GM18870 (cell line): Measurements from ENCODE around the gene NR2C2.
"Not testable (repeated sequence)": the region's sequence is repeated elsewhere in the genome, so short reads cannot be mapped to it uniquely, and the experiment has no call there.

Experiments used
- ATAC-seq: cut with Tn5 transposase; IDR thresholded peaks from one replicate; pipeline ENCODE4 v1.9.1; 2021; ENCODE audit warnings: moderate library complexity; ENCODE audit not compliant: unreplicated experiment

NR2C2 gene

DNA sequence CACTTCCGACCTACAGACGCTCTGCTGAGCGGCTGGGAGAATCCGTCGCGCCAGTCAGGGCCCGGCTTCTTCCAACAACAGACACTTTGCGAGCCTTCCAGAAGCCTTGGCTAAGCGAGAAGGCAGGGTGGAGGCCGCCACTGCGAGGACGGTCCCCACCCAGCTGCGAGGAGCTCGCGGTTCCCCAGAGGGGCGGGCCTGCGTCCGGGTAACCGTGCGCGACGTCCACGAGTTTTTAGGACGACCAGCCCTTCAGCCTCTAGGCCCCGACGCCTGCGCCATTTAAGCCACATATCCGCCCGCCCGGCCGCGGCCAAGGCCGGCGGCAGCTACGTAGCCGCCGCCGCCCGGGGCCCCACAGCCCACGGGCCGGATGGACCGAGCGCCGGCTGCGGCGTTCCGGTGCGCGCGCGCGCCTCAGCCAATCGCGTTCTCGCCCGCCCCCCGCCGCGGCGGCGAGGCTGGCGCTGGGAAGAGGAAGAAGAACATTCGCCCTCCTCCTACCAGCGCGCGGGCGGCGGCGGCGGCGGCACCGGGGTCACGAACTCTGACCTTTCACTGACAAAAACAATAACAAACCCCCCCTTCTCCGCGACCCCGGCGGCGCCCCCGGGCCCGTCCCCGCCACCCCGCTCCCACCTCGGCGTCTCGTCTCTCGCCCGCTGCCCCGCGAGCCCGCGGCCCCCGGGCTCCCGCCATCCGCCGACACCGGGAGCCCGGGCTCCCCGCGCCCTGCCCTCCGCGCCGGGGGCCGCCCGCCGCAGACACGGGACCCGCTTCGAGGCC, at the start of gene NR2C2:
Gene NR2C2, plus strand, starts transcription at position 484 of the 786 bp plus-strand sequence. CDS start 56,332 bp downstream, outside the sequence.
- peak; percentile 38 for ATAC-seq

DNA sequence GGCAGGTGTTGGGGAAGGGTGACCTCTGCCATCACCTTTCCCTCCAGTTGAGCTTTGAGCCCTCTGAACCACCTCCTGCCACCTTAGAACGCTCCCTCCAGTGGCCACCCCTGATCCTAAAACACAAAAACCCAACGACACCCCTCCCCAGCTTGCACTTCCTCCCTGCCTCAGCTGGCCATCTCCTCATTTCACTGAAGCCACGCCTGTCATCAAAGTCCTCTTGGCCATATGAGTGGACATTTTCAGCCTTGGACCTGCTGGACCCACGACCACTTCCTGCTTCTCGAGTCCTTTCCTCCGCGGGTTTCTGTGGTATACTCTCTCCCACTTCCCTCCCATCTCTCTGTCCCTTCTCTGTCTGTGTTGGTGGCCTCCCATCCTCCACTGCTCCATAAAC, 48.5 kb upstream of the NR2C2 start:
- ATAC-seq: no peak

DNA sequence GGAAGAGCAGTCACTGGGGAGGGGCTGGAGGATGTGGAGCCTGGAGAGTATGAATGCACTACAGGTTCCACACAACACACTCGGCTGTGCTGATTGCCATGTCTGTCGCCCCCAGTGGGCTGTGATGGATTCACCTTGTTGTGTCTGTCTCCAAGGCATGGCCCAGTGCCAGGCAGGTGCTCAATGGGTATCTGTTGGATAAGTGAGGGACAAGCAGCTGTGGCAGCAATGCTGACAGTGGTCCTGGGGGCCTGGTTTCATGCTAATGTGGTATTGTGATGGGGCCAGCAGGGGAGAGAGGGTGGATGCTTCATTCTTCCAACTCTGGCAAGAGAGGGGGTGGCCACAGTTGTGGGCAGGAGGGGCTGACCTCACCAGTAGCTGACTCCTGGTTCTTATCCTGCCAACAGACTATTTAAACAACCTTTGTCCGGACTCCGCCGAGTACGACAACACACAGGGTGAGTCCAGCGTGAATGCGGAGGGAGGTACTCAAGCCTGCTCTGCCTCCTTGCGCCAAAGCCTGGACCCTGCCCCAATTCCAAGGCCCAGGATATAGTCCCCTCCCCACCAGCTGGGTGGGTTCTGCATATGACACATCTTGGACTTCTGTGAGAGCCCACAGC, 47.3 kb upstream of the NR2C2 start:
- no peak for ATAC-seq

DNA sequence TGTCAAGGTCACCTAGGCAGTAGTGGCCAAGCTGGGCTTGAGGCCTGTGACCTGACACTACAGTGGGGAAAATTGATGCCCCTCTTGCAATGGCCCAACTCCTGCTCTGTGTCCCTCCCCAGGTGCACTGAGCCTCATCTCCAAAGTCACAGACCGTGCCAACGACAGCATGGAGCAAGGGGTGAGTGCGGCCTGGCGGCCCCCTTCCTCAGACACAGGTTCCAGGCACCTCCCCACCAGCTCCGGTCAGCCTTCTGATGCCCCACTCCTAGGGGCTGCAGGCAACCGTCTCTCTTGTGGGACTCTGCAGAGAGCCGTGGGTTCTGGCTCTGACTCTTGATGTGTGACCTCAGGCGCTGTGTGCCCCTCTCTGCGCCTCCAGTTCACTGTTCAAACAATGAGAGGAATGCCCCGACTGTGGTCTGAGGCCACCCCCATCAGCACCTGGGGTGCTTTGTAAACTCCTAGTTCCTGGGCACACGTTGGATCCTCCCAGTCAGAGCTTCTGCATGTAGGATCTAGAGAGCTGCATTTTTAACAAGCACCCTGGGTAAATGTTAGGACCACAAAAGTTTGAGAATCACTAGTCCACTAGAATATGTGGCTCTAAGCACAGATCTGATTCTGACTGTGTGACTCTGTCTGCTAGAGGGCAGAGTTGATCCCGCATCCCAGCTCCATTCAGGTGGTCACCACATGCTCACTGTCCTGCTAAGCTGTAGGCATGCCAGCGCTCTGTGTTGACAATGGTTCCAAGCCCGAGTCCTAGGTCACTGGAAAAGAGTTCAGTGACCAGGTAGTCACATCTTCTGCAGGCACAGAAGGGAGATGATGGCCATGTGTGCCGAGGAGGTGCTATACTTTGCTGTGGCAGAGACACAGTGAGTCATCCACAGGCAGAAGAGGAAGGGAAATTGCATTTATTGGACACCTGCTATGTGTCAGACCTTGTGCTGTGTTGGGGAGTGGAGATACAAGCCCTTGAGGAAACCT, 46.2 kb upstream of the NR2C2 start:
- no peak for ATAC-seq

DNA sequence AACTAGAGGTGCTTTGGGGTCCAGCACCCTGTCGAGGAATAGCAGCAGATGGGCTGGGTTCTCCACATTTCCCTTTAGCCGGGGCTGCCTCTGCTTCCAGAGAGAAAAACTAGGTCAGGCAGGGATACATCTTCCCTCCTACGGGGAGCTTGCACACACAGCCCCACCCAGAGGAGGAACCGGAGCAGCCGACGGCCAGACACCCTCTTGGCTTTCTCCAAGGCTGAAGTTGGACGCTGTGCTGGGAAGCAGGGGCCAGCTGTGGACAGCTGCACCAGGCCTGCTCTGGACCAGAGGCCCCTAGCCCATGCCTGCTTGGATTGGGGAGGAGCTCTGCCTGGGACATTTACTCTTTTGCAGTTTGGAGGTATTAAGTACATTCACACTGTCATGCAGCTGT, 44.7 kb upstream of the NR2C2 start:
- ATAC-seq: no peak

DNA sequence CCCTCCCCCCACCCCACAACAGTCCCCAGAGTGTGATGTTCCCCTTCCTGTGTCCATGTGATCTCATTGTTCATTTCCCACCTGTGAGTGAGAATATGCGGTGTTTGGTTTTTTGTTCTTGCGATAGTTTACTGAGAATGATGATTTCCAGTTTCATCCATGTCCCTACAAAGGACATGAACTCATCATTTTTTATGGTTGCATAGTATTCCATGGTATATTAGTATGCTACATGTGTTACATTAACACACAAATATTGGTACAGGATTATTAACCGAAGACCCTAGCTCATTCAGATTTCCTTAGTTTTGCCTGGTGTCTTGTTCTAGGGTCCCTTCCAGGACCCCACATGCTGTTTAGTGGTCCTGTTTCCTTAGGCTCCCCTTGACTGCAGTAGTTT, 43.9 kb upstream of the NR2C2 start:
- not testable (repeated sequence) for ATAC-seq

DNA sequence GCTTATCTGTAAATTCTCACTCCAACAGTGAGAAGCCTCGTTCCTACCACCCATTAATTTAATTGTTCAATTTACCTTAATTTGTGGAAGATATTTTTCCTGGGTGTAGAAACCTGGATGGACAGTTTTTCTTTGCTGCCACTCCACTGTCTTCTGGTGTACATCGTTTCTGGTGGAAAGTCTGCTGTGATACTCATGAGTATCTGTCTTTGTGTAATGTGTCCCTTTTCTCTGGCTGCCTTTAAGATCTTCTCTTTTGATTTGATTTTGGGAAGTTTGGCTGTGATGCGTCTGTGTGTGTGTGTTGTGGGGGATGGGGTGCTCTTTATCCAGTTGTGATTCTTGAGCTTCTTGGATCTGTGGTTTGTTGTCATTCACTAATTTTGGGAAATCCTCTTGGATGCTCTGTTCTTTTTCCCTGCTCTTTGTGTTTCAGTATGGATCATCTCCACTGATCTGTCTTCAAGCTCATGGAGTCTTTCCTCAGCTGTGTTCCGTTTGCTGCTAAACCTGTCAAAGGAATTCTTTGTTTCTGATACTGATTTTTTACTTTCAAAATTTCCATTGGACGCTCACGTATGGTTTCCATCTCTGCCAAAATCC, 42.2 kb upstream of the NR2C2 start:
- ATAC-seq: no peak

DNA sequence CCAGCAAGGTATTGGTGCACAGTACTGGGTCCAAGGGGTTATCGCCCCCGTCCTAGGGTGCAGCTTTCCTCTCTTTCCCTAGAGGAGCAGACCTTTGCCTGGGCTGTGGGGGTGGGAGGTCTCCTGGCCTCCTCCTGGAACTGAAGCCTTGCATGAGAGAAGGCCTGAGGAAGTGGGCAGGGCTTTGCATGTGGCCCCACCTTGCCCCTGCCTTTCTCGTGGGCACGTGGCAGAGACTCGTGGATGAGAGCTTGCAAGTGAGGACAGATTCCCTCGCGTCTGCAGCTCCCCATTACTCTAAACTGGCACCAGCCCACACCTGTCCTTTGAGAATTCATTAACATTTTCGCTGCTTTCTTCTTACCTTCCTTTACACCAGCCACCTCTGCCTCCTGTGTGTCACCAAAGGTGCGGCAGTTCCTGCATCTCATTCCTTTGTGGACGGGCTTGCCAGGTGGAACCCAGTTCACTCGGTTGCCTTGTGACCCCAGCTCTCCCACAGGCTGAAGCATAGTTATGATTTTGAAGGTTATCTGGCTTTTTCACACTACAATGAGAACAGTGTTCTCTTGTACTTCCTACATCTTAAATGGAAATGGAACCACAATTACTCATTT, 40.9 kb upstream of the NR2C2 start:
- no peak for ATAC-seq

DNA sequence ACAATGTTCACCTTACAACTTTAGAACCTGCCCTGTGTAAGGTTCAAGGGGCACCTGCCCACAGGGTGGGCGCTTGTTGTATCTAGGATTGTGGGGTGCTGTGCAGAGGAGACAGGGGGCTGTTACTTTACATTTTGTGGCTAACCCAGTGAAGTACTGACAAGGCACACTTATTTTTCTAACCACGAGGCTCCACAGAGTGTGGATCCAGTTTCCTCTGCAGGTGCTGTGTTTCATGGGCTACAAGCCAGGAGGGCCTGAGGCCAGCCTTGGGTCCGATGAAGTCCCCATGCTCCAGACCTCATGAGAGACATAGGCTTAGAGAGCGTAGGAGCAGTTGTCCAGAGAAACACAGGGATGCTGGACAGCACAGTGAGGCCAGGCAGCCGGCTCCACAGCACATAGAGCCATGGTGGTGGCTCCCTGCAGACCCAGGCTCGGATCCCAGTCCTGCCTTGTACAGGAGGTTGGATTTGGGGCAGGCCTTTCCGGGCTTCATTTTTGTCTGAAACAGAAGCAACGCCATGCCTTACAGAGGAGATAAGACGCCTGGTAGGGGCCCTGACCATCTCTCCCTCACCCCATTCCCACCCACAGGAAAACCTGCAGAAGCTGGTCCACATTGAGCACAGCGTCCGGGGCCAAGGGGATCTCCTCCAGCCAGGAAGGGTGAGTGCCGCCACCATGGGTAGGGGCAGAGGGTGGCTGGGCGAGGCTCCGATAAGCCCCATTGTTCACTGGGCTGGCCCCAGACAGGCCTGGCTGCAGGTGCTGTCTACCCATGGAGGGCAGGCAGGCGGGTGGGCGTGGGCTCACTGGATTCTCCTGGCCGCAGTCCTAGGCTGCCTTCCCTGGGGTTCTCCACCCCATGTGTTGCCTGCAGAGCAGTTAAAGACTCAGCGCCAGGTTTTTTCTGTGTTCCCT, 40.1 kb upstream of the NR2C2 start:
- ATAC-seq: no peak

DNA sequence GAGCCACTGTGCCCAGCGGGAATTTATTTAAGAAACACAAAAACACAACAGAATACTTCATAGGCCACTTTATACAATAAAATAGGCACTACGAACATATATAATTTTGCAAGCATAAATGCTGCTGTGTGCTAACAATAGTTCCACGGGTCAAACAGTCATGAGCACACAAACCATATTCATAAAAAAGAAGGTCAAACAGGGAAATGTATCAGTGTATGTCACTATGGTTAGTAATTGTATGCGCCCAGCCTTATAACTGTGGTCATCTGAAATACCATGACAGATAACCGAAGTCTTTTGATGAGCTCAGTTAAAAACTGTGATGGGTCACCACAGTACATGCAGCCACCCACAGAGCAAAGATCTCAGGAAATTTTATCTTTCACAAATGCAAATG, 38.1 kb upstream of the NR2C2 start:
- no peak for ATAC-seq

DNA sequence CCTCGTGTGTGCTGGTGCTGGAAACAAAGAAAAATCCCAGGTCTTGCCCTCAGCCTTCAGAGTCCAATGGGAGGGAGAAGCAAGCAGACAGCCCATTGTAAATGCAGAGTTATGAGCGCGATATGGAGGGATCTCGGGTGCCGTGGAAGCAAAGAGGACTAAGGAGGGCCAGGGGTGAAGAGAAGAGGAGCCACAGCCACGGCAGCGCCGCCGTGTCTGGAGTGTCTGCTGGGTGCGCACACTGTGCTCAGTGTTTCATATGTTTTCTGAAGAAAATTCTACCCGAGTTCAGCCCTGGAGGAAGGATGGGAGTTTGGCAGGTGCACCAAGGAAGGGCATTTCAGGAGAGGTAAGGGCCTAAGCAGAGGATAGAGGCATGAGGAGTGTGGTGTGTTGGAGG, 35.7 kb upstream of the NR2C2 start:
- no peak for ATAC-seq

DNA sequence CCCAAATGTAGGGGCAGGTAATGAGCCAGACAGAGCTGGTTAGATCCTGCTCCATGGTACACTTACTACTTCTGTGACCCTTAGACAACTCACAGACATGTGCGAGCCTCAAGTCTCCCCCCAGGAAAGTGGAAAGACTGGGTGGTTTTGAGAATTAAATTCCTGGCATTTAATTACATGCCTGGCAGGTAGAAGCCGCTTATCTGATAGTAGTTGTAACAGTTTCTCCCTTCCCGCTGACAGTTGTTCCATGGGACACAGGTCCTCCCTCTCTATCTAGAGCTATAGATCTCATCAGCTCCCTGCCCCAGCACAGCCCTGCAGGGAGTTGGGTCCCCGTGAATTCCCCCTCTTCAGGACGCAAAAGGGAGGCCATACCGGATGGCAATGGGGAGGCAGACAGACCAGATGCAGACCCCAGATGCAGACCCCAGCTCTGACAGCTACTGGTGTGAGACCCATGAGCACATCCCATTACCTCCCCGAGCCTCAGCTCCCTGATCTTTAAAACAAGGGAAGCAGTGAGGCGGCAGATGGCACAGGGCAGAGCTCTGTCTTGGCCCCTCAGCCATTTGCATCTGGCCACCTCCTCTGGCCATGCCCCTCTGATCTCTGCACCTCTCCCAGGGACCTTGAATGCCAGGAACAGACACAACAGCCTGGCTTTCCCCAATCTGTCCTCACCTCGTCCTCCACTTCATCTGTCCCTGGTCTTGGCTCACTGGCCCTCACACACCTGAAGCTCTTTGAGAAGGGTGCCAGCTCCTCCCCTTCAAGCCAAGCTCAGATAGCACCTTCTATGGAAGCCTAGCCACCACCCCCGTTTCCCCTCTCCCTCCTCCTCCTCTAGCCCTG, 34.1 kb upstream of the NR2C2 start:
- ATAC-seq: no peak

DNA sequence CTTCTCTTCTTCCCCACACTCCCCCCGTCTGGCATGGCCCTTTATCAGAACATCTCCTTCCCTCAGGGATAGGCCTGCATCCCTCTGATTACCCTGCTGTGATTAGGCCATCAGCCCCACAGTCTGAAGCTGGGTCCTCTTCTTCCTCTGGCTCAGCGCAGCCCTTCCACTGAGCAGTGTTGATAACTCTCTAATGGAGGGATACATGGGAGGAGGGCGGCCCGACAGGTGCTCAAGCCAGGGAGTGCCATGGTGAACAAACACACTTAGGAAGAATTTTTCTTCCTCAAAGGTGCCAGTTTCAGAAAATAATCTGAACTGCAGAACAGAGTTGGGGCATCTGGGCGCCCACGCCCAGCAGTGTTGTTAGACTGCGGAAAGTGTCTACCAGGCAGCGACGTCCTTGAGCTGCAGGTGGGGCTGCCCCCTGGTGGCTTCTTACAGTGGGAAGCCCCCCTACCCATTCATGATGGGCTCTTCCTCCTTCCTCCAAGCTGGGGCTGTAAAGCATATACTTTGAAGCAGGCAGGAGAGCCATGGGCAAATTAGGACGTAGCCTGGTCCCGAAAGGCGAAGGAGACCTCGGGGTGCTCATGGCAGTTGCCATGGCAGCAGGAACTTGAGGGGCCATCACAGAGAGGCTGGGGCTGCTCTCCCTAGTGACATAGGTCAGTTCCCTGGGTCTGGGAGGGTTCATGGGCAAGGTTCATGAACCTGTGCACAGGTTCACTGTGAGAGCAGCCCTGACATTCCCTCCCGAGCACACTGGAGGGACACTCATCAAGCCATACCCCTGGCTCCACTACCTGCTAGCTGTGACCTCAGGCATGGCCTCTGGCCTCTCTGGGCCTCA, 33.2 kb upstream of the NR2C2 start:
- no peak for ATAC-seq

DNA sequence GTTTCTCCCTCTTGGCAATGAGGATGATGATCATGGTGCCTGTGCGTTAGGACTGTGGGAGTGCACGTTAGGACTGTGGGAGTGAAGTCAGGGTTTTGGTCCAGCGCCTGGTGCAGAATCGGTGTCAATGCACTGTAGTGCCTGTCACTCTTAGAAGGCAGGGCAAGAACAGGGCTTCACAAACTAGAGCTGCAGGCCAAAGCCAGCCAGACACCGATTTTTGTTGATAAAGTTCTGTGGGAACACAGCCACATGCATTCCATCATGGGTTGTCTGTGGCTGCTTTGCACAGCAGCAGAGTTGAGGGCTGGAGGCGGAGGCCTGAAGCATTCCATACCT, 32.6 kb upstream of the NR2C2 start:
- no peak for ATAC-seq

DNA sequence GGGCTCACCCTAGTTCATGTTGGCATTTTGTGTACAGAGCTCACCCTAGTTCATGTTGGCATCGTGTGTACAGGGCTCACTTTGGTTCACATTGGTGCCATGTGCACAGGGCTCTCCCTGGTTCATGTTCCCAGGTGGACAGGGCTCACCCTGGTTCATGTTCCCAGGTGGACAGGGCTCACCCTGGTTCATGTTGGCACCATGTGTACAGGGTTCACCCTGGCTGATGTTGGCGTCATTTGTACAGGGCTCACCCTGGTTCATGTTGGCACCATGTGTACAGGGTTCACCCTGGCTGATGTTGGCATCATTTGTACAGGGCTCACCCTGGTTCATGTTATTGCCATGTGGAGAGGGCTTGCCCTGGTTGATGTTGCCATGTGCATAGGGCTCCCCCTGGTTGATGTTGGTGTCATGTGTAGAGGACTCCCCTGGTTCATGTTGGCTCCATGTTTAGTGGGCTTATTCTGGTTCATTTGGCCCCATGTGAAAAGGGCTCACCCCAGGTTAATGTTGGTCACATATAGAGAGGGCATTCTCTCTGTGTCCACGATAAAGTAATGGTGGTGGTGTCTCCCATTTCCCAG, 31.7 kb upstream of the NR2C2 start:
- ATAC-seq: no peak

DNA sequence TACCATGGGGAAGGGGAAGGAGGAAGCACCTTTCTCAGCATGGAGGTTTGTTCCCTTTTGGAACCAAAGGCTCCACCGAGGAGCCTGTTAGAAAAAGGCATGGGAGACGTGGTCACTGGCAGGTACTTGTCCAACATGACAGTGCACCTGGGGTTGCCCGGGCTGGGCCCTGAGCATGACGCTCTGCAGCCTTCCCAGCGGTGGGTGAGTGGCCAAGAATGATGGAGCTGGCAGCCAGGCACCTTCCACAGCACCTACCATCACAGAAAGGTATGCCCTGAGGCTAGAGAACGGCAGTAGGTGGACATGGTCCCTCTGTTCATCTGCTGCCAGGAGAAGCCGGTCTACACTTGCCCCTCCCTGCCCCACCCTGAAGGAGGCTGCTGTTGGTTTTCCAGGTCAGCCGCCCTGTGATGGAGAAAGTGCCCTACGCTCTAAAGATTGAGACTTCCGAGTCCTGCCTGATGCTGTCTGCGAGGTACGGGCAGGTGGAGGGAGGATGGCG, 29.0 kb upstream of the NR2C2 start:
- ATAC-seq: no peak

DNA sequence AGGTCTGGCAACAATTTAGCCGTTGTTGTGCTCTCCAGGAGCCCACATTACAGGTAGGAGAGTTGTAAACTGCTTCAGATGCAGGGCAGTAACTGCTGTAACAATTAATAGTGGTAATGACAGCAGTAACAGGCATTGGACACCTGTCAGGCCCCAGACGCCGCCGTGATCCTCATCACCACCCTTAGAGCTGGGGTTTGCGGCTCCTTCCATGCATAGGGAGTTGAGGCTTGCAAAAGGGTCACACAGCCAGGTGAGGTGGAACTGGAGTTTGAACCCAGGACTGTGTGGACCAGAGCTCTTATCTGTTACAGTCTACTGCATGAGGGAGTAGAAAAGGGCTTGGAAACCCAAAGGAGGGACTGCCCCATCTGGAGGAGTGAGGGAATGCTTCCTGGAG, 26.8 kb upstream of the NR2C2 start:
- no peak for ATAC-seq
